Neuronal stem cell (in vitro differentiated cells): ENCODE data around the gene EIF2B1.
"Not testable (repeated sequence)": the region's sequence is repeated elsewhere in the genome, so short reads cannot be mapped to it uniquely, and the experiment has no call there.

ENCODE experiments used
- DNase-seq: peaks from one replicate; pipeline ENCODE4 v3.0.0-alpha.2; 2013; ENCODE audit warnings: low spot score
- H2AFZ ChIP-seq: one replicate; pipeline ENCODE4 v1.6.1; 2013; ENCODE audit warnings: mild to moderate bottlenecking, low read length, inconsistent platforms
- H2AK5ac ChIP-seq: 2 replicates; pipeline ENCODE4 v1.6.1; 2013; ENCODE audit warnings: low read depth, mild to moderate bottlenecking, inconsistent platforms, low read length, moderate library complexity, mixed read lengths
- H2BK120ac ChIP-seq: 2 replicates; pipeline ENCODE4 v1.6.1; 2013; ENCODE audit warnings: low read depth, mild to moderate bottlenecking, inconsistent platforms, low read length, moderate library complexity, mixed read lengths
- H2BK12ac ChIP-seq: one replicate; pipeline ENCODE4 v1.6.1; 2013; ENCODE audit warnings: low read length, inconsistent platforms
- H2BK15ac ChIP-seq: 2 replicates; pipeline ENCODE4 v1.6.1; 2013; ENCODE audit warnings: mild to moderate bottlenecking, low read length, inconsistent platforms, mixed read lengths
- H2BK5ac ChIP-seq: one replicate; pipeline ENCODE4 v1.6.1; 2013; ENCODE audit warnings: inconsistent platforms, mild to moderate bottlenecking, low read length, moderate library complexity
- H3K14ac ChIP-seq: one replicate; pipeline ENCODE4 v1.6.1; 2013; ENCODE audit warnings: low read length, inconsistent platforms
- H3K18ac ChIP-seq: 2 replicates; pipeline ENCODE4 v1.6.1; 2013; ENCODE audit warnings: low read length, inconsistent platforms
- H3K23ac ChIP-seq: 2 replicates; pipeline ENCODE4 v1.6.1; 2013; ENCODE audit warnings: low read depth, mild to moderate bottlenecking, mixed read lengths, low read length, inconsistent platforms; ENCODE audit not compliant: poor library complexity
- H3K27ac ChIP-seq: replicated peaks from 3 replicates; pipeline ENCODE4 v1.5.1; 2013; ENCODE audit warnings: low read length, inconsistent platforms
- H3K27me3 ChIP-seq, 3 experiments: 2 replicates each; pipeline ENCODE4 v1.6.1; 2013; ENCODE audit warnings: low read length in 3 of 3, mild to moderate bottlenecking in 2 of 3, inconsistent platforms in 1 of 3, low read depth in 1 of 3, mixed read lengths in 1 of 3, moderate library complexity in 1 of 3; ENCODE audit not compliant: control insufficient read depth in 3 of 3, insufficient read depth in 3 of 3
- H3K36me3 ChIP-seq, 2 donors: replicated peaks in 1 of 2; 2 replicates each; pipeline ENCODE4 v1.6.1; 2013; ENCODE audit warnings: low read length in 2 of 2; ENCODE audit not compliant: control insufficient read depth in 2 of 2, insufficient read depth in 2 of 2
- H3K4ac ChIP-seq: 2 replicates; pipeline ENCODE4 v1.6.1; 2013; ENCODE audit warnings: inconsistent platforms, mild to moderate bottlenecking, low read length, moderate library complexity
- H3K4me1 ChIP-seq, 2 donors: 1 replicate in 1 of 2; 2 replicates in 1 of 2; pipeline ENCODE4 v1.6.1; 2013; ENCODE audit warnings: low read length in 2 of 2, low read depth in 1 of 2; ENCODE audit not compliant: control insufficient read depth in 2 of 2, insufficient read depth in 1 of 2
- H3K4me2 ChIP-seq: one replicate; pipeline ENCODE4 v1.6.1; 2013; ENCODE audit warnings: mild to moderate bottlenecking, low read length, inconsistent platforms; ENCODE audit not compliant: insufficient read depth, poor library complexity, severe bottlenecking
- H3K4me3 ChIP-seq, 2 donors: 2 replicates each; pipeline ENCODE4 v1.5.1; 2013; ENCODE audit warnings: low read length in 2 of 2, mild to moderate bottlenecking in 2 of 2, inconsistent platforms in 1 of 2, moderate library complexity in 1 of 2
- H3K79me1 ChIP-seq: one replicate; pipeline ENCODE4 v1.6.1; 2013; ENCODE audit warnings: low read depth, mild to moderate bottlenecking, inconsistent platforms, low read length, moderate library complexity
- H3K9ac ChIP-seq: one replicate; pipeline ENCODE4 v1.6.1; 2013; ENCODE audit warnings: mild to moderate bottlenecking, low read depth, low read length, inconsistent platforms; ENCODE audit not compliant: poor library complexity
- H3K9me3 ChIP-seq, 2 donors: replicated peaks in 1 of 2; 2 replicates each; pipeline versions ENCODE3 to v1.6.1; 2013; ENCODE audit warnings: low read length in 2 of 2, mild to moderate bottlenecking in 2 of 2, inconsistent platforms in 1 of 2, low read depth in 1 of 2, mixed read lengths in 1 of 2, moderate library complexity in 1 of 2; ENCODE audit not compliant: control insufficient read depth in 2 of 2, insufficient read depth in 1 of 2
- H4K8ac ChIP-seq: one replicate; pipeline ENCODE4 v1.6.1; 2013; ENCODE audit warnings: low read depth, mild to moderate bottlenecking, inconsistent platforms, low read length, moderate library complexity
- H4K91ac ChIP-seq: one replicate; pipeline ENCODE4 v1.6.1; 2013; ENCODE audit warnings: low read length, low read depth, mild to moderate bottlenecking, inconsistent platforms; ENCODE audit not compliant: poor library complexity
- WGBS, 2 donors: extraction: QIAGEN DNeasy Blood & Tissue Kit; methylation state at CpG; one replicate each; pipeline ENCODE4 v1.1.7; 2013; ENCODE audit warnings: missing lambda C conversion rate in 2 of 2, mixed read lengths in 1 of 2; ENCODE audit not compliant: insufficient read length in 2 of 2, insufficient replicate concordance in 1 of 2; ENCODE audit errors: extremely low coverage in 2 of 2; 5-methylcytosine and 5-hydroxymethylcytosine counted together

The EIF2B1 gene

GRCh38 chr12:123608182-123608581 is 25.3 kb downstream of the EIF2B1 start:
- Histone ChIP-seq H4K91ac (no peak overlapping the region), H2AFZ (no peak overlapping the region), H4K8ac (no peak overlapping the region), H3K9me3 (no peaks in the 10 kb centered on the region), H2AK5ac (no peak overlapping the region), H2BK5ac (no peak overlapping the region), H3K4me1 (no peaks in the 10 kb centered on the region), H3K4ac (no peak overlapping the region), H3K4me2 (no peak overlapping the region), H3K18ac (no peak overlapping the region), H3K27ac (no peak overlapping the region), H3K4me3 (no peak overlapping the region), H3K79me1 (peaks cover 2% of the 10 kb centered on the region), H3K27me3 (no peaks in the 10 kb centered on the region), H2BK12ac (no peak overlapping the region), H3K23ac (no peak overlapping the region), H3K36me3 (peaks cover 59 to 97% of the 10 kb centered on the region in 2 donors), H2BK120ac (no peak overlapping the region), H2BK15ac (no peak overlapping the region), H3K9ac (no peak overlapping the region), H3K14ac (no peak overlapping the region)
- no peak for DNase-seq
- WGBS, 2 donors = no CpG with 5 or more reads among the region's 8 CpGs

GRCh38 chr12:123607756-123608155 is 25.7 kb downstream of the EIF2B1 start:
- Histone ChIP-seq H3K4ac (no peak overlapping the region), H3K23ac (no peak overlapping the region), H3K18ac (no peak overlapping the region), H3K9me3 (no peaks in the 10 kb centered on the region), H3K9ac (no peak overlapping the region), H3K4me2 (no peak overlapping the region), H2BK12ac (no peak overlapping the region), H3K14ac (no peak overlapping the region), H2BK120ac (no peak overlapping the region), H3K27ac (no peak overlapping the region), H3K4me1 (peaks cover under 1 to 3% of the 10 kb centered on the region in 2 donors), H3K4me3 (no peak overlapping the region), H3K27me3 (no peaks in the 10 kb centered on the region), H3K79me1 (peaks cover 4% of the 10 kb centered on the region), H2AFZ (no peak overlapping the region), H2BK15ac (no peak overlapping the region), H4K91ac (no peak overlapping the region), H3K36me3 (peaks cover 57 to 92% of the 10 kb centered on the region in 2 donors), H2AK5ac (no peak overlapping the region), H2BK5ac (no peak overlapping the region), H4K8ac (no peak overlapping the region)
- no CpG with 5 or more reads among the region's 4 CpGs for WGBS, 2 donors
- no peak for DNase-seq

GRCh38 chr12:123603495-123603894 is 30.0 kb downstream of the EIF2B1 start:
- not testable (repeated sequence) for H2BK12ac ChIP-seq, H3K4me1 ChIP-seq, H2BK5ac ChIP-seq, H3K27ac ChIP-seq, H3K27me3 ChIP-seq, H3K9ac ChIP-seq, H4K91ac ChIP-seq, H3K14ac ChIP-seq, H2BK120ac ChIP-seq, H4K8ac ChIP-seq, H3K4ac ChIP-seq, H3K4me2 ChIP-seq, H3K23ac ChIP-seq, H2BK15ac ChIP-seq, DNase-seq, H2AFZ ChIP-seq, H2AK5ac ChIP-seq, H3K79me1 ChIP-seq, H3K18ac ChIP-seq, H3K9me3 ChIP-seq
- WGBS, 2 donors = no CpG with 5 or more reads among the region's 11 CpGs
- H3K36me3 ChIP-seq = peaks cover 29 to 63% of the 10 kb centered on the region in 2 donors
- H3K4me3 ChIP-seq = peak overlapping the region in 1 of 2 donors; percentile 12

- no peak overlapping the region for H3K18ac ChIP-seq
- WGBS, 2 donors = no CpG with 5 or more reads among the region's 7 CpGs
- no peak overlapping the region for H2AK5ac ChIP-seq
- H3K14ac ChIP-seq = no peak overlapping the region
- no peak overlapping the region for H2BK120ac ChIP-seq
- H3K4me1 ChIP-seq = peaks cover 3 to 7% of the 10 kb centered on the region in 2 donors
- H3K4me2 ChIP-seq = peak overlapping the region; percentile 92
- H4K8ac ChIP-seq = no peak overlapping the region
- H2BK5ac ChIP-seq = no peak overlapping the region
- no peak overlapping the region for H3K9ac ChIP-seq
- H2BK15ac ChIP-seq = no peak overlapping the region
- peaks cover 6% of the 10 kb centered on the region for H3K79me1 ChIP-seq
- no peak overlapping the region for H3K23ac ChIP-seq
- H3K9me3 ChIP-seq = no peaks in the 10 kb centered on the region
- no peak overlapping the region for H4K91ac ChIP-seq
- no peak overlapping the region for H3K4ac ChIP-seq
- H3K27ac ChIP-seq = no peak overlapping the region
- H3K36me3 ChIP-seq = peaks cover 21 to 63% of the 10 kb centered on the region in 2 donors
- peak overlapping the region; percentile 91 for H2AFZ ChIP-seq
- no peaks in the 10 kb centered on the region for H3K27me3 ChIP-seq
- H2BK12ac ChIP-seq = no peak overlapping the region
- peak overlapping the region; percentile 95 to 100 for H3K4me3 ChIP-seq
- DNase-seq = no peak
These were observed 30.8 kb downstream of the EIF2B1 start for GRCh38 chr12:123602651-123603195.
